Myocyte (in vitro differentiated cells): ENCODE results near the gene DIP2A. TPM values are rescaled to one million over a fixed set of nuclear protein-coding genes. Genes with fewer than 3 reads are reported as not detected.

Experiments
- DNase-seq: peaks from one replicate; pipeline ENCODE4 v3.0.0-alpha.2; 2012; ENCODE audit warnings: low read depth
- total RNA-seq: library from RNA; depleted of rRNA; stranded (reverse); fragments of >200 nt; gene quantifications from 2 replicates; pipeline ENCODE4 v1.2.3, GENCODE V29; 2014

The DIP2A gene
- total RNA-seq, 1 donor from 2014 or later = 14.6 TPM

DNA sequence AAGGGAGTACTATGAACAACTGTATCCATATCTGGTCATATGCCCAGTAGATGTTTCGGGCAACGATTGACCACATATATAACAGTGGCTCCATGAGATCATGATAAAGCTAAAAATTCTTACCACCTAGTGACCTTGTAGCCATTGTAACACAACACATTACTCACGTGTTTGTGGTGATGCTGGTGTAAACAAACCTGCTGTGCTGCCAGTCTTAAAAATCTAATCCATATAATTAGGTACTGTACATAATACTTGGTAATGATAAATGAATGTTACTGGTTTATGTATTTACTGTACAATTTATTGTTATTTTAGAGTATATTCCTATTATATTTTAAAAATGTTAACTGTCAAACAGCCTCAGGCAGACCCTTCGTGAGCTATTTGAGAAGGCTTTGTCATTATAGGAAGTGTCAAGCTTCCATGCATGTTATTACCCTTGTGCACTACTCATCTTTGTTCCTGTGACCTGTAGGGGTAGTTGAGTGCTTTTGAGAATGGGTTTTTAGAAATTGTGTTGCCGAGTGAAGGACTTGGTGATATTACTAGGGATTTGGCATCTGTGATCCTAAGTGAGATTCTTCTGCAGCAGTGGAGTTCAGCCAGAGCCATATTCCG is 23.6 kb downstream of the DIP2A start:
- DNase-seq = no peak

DNA sequence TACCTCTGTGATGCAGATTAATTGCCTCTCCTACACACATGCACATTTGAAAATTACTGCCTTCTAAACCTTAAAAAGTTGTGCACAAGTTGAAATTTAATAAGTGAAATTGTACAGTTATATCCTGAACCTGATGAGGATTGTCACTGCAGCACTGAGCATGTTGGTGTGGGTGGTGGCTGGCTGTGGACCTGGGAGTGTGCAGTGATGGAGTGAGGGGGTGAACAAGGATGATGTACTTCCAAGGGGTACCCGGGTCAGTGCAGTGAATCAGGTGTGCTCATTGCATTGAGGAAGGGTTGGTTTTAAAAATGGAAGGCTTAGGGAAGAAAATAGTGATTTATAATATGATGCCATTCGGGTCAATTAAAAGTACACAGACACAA is 24.1 kb downstream of the DIP2A start:
- no peak for DNase-seq

DNA sequence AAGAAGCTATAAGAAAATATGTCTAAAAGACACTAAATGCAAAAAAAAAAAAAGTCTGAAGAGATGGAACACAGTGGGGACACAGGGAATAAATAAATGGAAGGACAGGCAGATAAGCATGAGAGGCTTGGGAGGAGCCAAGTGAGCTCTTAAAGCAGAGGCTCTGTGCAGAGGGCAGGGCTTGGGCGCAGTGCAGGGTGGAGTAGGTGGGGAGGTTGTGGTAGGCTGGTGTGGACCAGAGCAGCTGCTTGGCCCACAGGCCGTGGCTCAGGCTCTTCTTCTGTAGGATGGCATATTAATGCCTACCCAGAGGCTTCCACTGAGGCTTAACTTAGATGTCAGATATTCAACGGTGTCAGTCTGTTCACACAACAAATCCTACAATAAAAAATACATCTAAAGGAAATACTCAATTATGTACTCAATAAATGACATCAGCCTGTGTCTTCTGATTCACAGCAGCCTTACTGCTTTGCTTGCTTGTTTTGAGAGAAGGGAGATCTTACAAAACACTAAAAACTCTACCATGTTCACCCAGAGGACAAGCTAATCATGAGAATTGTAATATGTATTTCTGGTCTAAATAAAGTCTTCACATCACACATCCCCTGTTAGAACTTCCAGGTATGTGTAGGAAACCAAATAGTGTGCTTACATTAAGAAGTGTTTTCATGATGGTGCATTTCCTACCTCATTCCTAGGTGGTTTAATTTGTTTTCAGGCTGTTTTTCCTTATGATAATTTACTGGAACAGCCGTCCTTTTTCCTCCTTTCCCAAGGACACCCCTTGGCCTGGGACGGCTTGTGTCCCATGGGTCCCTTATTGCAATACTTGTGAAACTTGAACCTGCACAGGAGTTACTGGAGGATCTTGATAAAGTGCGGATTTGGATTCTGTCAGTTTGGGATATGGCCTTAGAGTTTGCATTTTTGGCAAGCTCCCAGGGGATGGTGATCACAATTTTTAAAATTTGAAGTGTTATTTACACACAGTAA is 24.9 kb downstream of the DIP2A start:
- peak; percentile 73 for DNase-seq

DNA sequence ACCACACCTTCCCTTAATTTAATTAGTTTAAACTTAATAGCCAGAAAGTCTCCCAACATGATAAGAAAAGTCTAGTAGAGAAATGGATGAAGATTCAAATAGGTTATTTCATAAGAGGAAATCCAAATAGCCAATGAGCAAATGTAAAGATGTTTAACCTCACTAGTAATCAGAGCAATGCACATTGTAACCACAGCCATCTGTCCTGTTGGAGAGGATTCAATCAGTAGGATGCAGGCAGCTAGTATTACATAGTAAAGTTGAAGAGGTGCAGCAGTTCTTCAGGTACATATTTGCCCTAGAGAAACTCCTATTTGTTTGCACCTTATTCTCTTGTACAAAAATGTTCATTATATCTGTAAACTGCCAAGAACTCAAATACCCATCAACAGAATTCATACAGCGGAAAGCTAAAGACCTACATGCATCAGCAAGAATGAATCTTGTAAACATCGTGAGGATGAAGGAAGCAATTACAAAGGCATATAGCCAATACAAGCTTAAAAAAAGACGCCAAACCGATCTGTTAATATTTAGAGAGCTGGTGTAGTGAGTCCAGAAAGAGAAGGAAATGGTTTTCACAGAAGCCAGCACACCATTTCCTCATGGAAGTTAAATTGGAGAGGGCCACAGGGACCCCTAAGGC is 27.9 kb downstream of the DIP2A start:
- DNase-seq = no peak

DNA sequence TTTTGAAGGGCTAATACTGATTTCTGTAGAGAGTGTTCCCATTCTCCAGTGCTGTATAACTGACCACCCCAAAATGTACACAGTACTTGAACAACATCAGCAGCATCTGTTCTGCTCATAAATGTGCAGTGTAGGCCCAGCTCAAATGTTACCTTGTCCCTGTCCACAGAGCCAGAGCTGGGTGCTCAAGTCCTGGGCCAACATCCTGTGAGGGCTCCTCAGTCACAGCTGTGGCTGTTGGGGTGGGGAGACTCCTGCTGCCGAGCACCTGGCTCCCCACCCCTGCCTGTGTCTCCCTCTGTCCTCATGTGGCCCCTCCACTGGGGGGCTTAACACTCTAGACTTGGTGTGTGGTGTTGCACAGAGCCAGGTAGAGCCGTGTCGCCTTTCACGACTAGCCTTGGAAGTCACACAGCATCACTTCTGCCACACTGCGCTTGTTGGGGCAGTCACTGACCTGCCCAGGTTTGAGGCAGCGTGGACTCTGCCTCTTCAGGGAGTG is 30.5 kb downstream of the DIP2A start:
- no peak for DNase-seq

DNA sequence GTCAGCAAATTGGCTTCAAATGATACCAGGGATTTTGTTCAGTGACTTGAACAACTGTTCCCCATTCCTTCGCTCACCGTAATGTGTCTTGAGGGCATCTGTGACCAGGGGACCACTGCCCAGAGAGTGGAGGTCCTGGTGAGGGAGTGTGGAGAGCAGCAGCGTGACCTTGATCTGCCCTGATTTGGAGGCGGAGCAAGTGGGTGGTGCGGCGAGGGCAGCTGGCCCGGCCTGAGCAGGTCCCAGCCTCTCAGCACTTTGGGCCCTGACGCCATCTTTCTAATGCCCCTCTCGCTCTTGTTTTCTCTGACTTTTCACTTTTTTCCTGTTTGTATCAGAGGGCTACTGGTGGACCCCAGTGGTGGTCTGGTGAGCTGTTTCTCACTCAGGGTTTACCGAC is 31.1 kb downstream of the DIP2A start:
- no peak for DNase-seq

DNA sequence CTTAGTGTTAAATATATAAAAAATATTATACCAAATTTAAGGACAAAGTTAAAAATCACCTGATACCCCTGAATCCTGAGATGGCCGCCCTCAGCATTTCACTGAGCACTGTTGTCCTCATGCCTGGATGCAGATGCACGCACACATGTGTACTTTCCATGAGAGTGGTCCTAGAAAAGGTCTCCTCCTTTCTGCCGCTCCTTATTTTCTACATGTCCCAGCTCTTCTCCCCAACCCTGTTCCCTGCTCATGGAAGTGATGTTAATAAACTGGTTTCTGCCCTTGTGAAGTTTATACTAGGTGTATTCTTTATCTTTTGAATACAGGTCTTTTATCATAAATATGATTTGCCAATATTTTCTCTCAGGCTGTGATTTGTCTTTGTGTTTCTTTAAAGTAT is 32.9 kb downstream of the DIP2A start:
- no peak for DNase-seq

DNA sequence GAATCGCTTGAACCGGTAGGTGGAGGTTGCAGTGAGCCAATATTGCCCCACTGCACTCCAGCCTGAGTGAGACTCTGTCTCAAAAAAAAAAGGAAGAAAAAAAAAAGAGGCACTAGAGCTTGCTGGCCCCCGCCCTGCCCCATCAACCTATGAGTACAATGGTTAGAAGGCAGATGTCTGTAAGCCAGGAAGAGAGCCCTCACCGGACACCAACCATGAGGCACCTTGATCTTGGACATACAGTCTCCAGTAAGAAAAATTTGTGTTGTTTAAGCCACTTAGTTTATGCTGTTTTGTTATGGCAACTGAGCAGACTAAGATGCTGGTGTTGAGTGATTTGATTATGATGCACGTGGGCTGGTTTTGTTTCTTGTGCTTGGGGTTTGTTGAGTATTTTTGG is 34.2 kb downstream of the DIP2A start:
- no peak for DNase-seq

DNA sequence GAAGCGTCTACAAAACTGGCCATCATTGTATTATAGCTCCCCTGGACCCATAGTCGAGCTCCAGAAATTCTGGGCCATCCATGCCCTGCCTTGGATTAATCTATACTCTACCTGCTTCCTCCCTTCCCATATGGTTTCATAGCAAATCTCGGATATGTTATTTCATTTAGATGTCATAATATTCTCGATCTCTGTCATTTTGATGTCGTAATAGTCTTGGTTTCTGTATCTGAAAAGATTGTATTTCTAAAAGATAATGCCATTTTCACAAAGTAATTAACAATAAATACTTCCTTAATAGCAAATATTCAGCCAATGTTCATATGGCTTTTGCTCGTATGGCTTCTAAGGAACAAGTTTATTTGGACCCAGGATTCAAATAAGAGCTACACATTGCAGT is 35.1 kb downstream of the DIP2A start:
- DNase-seq = no peak

DNA sequence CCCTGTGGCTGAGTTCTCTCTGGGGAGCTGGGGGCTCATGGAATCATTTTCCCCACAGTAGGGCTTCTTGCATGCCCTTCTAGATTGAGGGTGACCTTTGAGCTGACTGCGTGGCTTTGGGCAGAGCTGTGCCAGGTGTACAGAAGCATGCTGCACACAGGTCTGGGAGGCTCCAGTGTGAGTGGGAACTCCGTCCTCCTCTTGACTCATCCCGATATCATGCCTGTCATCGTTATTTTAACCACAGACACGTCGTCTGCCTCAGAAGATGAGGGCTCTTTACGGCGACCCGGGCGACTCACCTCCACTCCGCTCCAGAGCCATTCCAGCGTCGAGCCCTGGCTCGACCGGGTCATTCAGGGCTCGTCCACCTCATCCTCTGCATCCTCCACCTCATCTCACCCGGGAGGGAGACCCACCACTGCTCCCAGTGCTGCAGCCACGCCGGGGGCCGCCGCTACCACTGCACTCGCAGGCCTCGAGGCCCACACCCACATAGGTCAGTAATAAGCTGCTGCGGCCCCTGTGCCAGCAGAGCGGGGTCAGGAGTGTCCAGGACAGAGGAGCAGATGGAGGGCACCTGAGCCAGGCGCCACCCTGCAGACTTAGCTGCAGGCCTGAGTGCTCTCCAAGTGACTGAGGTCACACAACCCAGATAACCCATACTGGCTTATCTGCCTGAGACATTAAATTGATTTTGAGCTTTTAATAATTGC is 39.8 kb downstream of the DIP2A start:
- DNase-seq = no peak

DNA sequence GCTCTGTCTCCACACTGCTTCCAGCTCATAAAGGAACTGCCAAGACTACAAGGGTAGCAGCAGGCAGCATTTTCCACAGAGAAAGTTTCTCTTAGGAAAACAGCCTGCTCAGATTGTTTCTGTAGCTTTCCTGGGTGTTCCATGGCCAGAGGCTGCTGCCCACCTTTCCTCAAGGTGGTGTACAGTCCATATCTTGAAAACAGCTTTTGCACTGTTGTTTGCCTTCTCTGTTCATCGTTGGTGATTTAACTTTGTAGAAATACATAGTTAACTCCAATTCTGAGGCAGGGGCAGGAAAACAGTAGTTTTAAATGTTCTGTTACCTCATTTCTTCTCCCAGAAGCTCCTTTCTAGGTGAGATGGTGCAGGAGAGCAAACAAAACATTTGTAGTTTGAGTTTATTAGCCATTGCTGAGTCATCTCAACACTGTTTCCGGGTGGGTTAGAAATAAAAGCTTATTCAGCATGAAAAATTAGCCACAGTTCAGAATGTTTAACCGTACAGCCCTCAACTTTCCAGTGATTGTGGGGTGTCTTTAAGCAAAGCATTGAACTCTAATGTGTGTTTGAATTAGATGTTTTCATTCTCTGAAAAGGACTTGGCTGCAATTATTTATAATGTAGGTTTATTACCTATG is 41.7 kb downstream of the DIP2A start:
- no peak for DNase-seq

DNA sequence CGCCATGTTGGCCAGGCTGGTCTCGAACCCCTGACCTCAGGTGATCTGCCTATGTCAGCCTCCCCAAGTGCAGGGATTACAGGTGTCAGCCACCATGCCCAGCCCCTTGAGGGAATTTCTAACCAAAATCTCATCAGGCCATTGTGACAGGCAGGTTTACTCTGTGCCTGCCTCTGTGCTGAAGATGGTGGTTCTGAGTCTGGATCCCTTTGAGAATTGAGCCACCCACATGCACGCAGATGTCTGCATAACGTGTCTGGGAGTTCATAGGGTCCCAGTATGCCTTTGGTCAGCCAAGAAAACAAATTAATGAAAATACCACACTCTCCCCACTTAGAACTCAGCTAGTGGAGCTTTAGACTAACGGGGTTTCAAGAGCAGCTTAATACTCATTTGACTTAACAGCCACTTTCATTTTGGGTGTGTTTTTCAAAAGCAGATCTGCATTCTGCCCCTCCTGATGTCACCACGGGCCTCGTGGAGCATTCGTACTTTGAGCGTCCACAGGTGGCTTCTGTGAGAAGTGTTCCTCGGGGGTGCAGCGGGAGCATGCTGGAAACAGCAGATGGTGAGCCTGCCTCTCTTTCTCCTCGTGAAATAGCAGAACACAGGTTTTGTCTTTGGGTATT is 45.3 kb downstream of the DIP2A start:
- DNase-seq = no peak

DNA sequence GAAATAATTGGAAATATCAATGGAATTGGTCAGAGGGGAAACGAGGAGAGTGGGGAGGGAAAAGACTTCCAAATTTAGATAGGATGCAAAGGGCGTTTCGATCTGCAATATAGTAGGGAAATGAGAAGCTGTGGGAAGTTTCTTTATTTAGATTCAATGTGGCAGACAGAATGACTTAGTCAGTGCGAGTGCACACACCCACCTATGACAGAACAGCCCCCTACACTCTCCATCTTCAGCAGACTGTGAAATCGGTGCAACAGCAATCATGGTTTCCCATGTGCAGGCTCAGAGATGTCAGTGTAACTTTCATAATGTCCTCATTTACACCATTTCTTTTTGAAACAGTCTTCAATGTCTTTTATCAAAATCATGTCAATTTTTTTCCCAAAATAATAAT is 46.0 kb downstream of the DIP2A start:
- no peak for DNase-seq

DNA sequence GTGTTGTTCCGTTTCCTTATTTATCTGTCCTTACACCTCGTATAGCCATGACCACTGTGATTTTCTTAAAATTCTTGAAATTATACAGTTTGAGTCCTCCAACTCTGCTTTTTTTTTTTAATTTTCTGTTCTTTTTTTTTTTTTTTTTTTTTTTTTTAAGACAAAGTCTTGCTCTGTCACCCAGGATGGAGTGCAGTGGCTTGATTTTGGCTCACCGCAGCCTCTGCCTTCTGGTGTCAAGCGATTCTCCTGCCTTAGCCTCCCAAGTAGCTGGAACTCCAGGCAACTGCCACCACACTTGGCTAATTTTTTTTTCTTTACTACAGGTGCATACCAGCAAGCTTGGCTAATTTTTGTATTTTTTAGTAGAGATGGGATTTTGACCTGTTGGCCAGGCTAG is 48.9 kb downstream of the DIP2A start:
- DNase-seq = no peak

DNA sequence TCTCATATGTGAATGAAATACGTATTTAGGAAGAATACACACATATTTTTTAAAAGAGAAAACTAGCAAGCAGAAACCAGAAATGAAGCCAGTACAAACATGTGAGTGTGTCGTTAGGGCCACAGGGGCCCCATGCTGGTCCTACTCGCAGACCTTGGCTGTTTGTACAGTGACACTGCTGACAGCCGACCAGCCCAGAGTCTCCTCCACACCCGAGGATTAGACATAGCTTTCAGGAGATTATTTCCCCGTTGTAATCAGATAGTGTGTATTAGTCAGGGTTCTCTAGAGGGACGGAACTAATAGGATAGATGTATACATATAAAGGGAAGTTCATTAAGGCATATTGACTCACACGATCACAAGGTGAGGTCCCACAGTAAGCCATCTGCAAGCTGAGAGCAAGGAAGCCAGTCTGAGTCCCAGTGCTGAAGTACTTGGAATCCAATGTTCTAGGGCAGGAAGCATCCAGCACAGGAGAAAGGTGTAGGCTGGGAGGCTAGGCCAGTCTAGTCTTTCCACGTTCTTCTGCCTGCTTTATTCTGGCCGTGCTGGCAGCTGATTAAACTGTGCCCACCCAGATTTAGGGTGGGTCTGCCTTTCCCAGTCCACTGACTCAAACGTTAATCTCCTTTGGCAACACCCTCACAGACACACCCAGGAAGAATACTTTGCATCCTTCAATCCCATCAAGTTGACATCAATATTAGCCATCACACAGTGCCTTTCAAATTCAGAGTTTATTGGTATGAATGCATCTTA is 51.2 kb downstream of the DIP2A start:
- no peak for DNase-seq

DNA sequence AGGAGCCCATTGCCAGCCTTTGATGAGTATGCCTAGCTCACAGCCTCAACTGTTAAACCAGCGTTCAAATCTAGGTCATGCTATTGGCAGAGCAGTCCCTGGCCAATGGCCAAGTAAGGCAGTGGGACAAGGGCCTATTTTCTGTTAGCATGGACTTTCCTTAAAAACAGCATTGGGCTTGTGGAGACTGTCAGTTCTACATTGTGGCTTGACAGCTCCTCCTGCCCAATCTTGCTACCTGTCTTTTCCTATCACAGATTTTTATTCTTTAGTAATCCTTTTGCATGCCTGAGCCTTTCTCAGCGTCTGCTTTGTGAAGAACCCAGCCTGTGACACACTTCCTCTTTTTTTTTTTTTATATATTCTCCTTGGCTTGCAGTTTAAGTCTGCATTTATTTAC is 56.4 kb downstream of the DIP2A start:
- DNase-seq = no peak

DNA sequence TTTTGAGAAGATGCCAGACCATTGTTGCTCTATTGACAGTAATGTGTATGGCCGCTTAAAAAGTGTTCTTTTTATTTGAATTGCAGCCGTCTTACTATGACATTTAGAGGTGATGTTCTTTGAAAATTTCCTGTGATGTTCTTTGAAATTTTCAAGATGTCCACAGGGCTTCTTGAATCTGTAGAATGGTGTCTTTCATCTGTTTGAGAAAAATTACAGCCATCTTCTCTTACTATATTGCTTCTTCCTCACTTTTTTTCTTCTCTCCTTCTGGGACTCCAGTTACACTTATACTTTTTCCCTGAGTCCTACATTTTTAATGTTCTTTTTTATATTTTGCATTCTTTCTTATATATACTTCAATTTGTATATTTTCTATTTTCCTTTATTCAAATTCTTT is 57.4 kb downstream of the DIP2A start:
- no peak for DNase-seq

DNA sequence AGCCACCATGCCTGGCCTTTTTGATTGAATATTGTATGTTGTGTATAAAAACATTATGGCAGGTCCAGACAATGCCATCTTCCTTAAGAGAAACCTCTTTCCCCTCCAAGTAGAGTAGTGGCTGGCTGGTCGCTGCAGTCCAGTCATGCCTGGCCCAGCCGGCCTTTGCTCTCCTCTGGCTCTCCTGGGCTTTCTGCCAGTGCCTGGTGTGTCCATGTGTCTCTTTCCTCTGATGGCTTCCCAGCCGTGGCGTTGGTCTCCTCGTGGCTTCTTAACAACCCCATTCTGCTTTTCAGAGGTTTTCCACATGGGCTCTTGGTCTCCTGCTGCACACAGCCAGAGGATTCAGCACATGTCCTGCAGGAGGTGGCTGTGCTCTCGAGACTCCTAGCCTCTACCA is 58.7 kb downstream of the DIP2A start:
- peak; percentile 71 for DNase-seq

DNA sequence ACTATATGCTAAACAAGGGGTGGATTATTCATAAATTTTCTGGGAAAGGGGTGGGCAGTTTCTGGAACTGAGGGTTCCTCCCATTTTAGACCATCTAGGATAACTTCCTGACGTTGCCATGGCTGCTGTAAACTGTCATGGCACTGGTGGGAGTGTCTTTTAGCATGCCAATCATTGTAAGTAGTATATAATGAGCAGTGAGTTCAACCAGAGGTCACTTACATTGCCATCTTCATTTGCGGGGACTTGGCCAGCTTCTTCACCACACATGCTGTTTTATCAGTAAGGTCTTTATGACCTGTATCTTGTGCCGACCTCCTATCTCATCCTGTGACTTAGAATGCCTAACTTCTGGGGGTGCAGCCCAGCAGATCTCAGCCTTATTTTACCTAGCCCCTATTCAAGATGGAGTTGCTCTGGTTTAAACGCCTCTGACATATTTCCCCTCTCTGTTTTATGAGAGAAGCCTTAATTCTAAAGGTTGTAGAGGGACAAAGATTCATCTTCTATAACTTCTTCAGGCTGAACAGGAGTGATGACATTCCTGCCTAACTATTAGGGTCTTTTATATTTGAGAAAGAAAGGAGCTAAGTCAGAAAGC is 60.4 kb downstream of the DIP2A start:
- no peak for DNase-seq
